HG03354 (cell line): ENCODE data around the gene PEX11A.
"Not testable (repeated sequence)": the region's sequence is repeated elsewhere in the genome, so short reads cannot be mapped to it uniquely, and the experiment has no call there.

Experiments
- ATAC-seq: cut with Tn5 transposase; IDR thresholded peaks from one replicate; pipeline ENCODE4 v1.9.1; 2021; ENCODE audit warnings: mild to moderate bottlenecking; ENCODE audit not compliant: unreplicated experiment, poor library complexity, severe bottlenecking

PEX11A gene

GRCh38 chr15:89690276-89691218, at the start of gene PEX11A, which contains the start of gene WDR93:
Gene PEX11A, minus strand, starts transcription at chr15:89690754. Its CDS starts 122 bp downstream, at chr15:89690632.
Gene WDR93, plus strand, starts transcription at chr15:89690811. Its CDS starts 10,936 bp downstream, at chr15:89701747.
- ATAC-seq, result peak; percentile 87

GRCh38 chr15:89740137-89740536, 49.6 kb upstream of the PEX11A start:
- ATAC-seq, result no peak

- ATAC-seq, result no peak
These were observed 45.2 kb upstream of the PEX11A start for GRCh38 chr15:89735773-89736172.

GRCh38 chr15:89732451-89733172, 42.1 kb upstream of the PEX11A start:
- ATAC-seq, result no peak

GRCh38 chr15:89731275-89731674, 40.7 kb upstream of the PEX11A start:
- ATAC-seq, result no peak

- no peak for ATAC-seq
These were observed 37.7 kb upstream of the PEX11A start for GRCh38 chr15:89728254-89728653.

GRCh38 chr15:89725064-89725463, 34.5 kb upstream of the PEX11A start:
- ATAC-seq, result no peak

GRCh38 chr15:89724621-89725020, 34.1 kb upstream of the PEX11A start:
- ATAC-seq, result no peak

GRCh38 chr15:89723031-89723430, 32.5 kb upstream of the PEX11A start:
- ATAC-seq, result no peak

- ATAC-seq, result no peak
These were observed 24.2 kb upstream of the PEX11A start for GRCh38 chr15:89714775-89715174.

- no peak for ATAC-seq
These were observed 17.0 kb upstream of the PEX11A start for GRCh38 chr15:89707577-89707976.

GRCh38 chr15:89704411-89704810, 13.9 kb upstream of the PEX11A start:
- no peak for ATAC-seq

GRCh38 chr15:89695198-89695597, 4.6 kb upstream of the PEX11A start:
- no peak for ATAC-seq

GRCh38 chr15:89693696-89694095, 3.1 kb upstream of the PEX11A start:
- ATAC-seq, result no peak

GRCh38 chr15:89693091-89693490, 2.5 kb upstream of the PEX11A start:
- ATAC-seq, result no peak

- ATAC-seq, result not testable (repeated sequence)
These were observed 651 bp downstream of the PEX11A start for GRCh38 chr15:89689930-89690275.

GRCh38 chr15:89686522-89686921, 4.0 kb downstream of the PEX11A start:
- no peak for ATAC-seq

GRCh38 chr15:89685995-89686394, 4.6 kb downstream of the PEX11A start:
- ATAC-seq, result no peak

- no peak for ATAC-seq
These were observed 9.4 kb downstream of the PEX11A start for GRCh38 chr15:89681146-89681545.

- ATAC-seq, result no peak
These were observed 10.2 kb downstream of the PEX11A start for GRCh38 chr15:89680282-89680873.
